GM21723 (cell line): ENCODE results near the gene OR10V1.

Source experiments
- ATAC-seq: cut with Tn5 transposase; IDR thresholded peaks from one replicate; pipeline ENCODE4 v1.9.1; 2021; ENCODE audit warnings: mild to moderate bottlenecking, moderate library complexity; ENCODE audit not compliant: unreplicated experiment

The OR10V1 gene, protein sequence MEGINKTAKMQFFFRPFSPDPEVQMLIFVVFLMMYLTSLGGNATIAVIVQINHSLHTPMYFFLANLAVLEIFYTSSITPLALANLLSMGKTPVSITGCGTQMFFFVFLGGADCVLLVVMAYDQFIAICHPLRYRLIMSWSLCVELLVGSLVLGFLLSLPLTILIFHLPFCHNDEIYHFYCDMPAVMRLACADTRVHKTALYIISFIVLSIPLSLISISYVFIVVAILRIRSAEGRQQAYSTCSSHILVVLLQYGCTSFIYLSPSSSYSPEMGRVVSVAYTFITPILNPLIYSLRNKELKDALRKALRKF

DNA sequence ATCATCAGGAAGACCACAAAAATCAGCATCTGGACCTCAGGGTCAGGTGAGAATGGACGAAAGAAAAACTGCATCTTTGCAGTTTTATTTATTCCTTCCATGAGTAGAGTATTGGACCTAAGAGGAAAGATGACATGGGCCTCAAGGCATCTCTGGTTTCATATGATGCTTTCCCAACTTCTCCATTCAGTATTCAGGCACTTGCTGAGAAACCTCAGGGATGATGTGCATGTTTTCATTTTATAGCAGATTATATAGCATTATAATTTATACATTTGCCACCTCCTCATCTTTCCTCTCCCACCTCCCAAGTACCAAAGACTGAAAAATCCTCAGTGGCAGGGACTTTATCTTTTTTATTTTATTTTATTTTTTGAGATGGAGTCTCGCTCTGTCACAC lies at the start of gene OR10V1:
TSS of gene OR10V1 (minus strand) at position 101 of the 400 bp plus-strand sequence. CDS start at position 101, 0 bp downstream.
- ATAC-seq = no peak

DNA sequence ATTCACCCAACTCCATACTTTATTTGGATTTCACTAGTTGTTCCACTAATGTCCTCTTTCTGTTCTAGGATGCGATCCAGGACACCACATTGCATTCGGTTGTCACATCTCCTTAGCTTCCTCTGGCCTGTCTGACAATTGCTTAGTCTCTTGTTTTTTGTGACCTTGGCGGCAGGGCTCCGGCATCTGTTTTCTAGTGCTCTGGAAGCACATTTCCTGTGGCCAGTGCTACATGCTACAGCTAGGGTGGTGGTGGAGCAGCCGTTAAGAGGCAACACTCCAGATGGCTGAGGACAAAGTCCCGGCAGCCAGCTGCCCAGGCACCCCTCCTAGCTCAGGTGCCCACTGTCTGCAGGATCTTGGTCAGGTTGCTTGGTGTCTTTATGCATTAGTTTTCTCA lies 48.3 kb upstream of the OR10V1 start:
- ATAC-seq = no peak

DNA sequence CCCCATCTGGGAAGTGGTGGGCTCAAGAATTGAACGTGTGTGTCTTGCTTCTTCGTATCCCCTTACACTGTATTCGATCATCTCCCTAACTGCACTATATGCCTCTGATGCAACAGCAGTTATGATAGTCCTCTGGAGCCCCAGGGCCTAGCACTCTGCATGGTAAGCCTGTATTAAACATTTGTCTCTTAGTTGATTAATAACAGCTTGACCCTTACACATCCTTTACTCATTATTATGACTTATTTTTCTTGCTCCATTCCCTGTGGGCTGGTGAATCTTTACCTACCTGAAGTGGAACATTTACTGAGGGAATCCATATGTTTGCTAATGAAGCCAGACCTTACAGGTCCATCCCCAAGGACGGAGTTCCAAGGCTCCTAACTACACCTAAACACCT lies 47.1 kb upstream of the OR10V1 start:
- ATAC-seq = no peak

DNA sequence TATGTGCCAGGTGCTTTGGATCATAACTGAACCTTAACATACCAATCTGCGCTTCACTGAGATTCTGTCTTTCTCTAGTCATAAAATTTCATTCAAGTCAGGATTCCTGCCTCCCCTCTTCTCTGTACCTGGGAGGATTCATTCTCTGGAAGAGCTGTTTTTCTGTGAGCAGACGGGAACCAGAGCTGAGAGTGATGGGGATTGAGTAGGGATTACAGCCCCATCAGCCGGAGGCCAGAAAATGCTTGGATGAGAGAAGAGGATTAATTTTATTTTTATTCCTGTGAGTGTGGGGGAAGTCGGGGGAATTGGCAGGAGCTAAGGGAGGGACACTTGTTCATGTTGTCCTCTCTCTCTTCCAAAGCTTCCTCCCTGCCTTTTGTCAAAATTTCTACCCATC lies 46.3 kb upstream of the OR10V1 start:
- no peak for ATAC-seq

DNA sequence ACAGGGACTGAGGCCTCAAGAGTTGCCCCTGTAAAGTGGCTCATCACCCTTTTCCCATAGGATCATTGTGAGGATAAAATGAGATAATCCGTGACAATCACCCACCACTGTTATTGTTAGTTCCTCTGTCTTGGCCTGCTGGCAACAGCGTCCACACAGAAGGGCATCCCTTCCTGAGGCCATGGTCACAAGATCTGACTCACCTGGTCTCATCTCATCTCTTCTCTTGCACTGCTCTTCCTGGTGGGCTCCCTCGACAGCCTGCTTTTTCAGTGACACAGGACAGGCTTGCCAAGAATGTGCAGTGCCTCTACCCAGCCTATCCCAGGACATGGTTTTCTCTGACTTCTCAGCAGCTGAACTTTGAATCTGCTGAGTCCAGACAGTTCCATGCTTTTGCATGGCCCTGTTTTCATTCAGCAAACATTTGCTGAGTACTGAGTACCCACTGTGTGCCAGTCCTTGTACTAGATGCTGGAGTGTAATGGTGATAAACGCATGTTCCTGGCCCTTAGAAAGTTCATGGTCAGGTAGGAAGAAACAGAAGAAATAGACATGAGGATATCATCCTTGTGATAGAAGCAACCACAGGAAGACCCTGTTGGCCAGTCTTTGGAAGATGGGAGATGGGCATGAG lies 44.9 kb upstream of the OR10V1 start:
- no peak for ATAC-seq

DNA sequence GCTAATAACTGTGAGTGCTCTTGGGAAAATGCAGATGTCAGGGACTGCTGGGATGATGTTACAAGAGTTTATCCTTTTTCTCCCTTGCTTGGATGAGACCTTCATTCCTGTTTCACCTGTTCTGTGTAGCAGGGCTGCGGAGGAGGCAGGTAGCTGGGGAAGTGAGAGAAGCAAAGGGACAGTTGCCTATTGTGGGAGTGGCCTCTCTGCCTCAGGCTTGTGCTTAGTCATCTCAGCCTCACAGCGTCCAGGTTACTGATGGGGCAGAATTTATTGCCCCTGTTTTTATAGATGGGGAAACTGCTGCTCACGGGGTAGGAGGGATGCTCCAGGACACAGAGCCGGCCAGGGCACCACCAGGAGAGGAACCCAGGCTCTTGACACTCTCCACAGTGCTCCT lies 43.2 kb upstream of the OR10V1 start:
- ATAC-seq = peak; percentile 39

DNA sequence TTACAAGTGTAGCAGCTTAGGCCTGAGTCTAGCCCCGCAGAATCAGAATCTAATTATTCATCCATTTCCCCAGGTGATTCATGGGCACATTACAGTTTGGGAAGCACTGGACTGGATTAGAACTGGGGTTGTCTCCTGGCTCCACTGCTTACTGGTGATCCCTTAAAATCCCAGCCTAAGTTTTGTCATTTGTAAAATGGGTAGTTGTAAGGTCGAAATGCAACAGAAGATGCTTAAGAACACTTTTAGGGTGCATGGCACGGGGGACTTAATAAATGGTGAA lies 42.9 kb upstream of the OR10V1 start:
- ATAC-seq = no peak

DNA sequence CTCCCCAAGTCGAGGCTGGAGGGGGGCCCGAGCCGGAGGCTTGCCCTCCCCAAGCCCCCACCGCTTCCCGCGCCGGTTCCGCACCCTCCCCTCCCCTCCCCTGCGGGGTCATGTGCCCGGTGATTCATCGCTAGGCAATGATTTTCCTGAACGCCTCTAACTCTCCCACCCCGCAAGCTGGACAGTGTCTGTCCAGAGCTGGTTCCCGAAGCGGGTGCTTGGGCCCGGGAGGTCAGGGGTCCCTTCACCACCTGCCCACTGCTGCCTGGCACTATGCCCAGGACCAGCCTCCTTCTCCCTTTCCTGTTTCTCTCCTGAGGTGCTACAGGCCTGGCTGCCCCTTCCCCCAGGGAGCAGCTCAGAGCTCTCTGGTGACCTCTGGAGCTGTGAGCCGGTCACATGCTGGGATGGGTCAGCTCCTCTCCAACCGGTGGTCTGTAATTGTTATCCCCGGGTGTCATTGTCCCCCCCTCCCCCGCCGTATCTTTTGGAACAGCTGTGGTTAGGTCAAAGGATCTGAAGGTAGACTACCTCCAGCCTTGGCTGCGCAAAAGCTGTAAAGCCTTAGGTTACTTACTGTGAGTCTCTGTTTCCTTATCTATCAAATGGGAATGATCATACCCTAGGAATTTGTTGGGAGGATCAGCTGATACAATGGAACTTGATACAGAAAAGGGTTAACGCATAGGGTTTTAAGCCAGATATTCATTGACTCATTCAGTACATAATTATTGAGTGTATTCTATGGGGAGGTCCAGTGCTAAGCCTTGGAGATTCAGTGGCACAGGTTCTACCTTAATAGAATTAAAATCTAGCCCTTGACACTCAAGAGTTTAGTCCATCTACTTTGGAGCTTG lies 42.3 kb upstream of the OR10V1 start:
- peak; percentile 13 for ATAC-seq

DNA sequence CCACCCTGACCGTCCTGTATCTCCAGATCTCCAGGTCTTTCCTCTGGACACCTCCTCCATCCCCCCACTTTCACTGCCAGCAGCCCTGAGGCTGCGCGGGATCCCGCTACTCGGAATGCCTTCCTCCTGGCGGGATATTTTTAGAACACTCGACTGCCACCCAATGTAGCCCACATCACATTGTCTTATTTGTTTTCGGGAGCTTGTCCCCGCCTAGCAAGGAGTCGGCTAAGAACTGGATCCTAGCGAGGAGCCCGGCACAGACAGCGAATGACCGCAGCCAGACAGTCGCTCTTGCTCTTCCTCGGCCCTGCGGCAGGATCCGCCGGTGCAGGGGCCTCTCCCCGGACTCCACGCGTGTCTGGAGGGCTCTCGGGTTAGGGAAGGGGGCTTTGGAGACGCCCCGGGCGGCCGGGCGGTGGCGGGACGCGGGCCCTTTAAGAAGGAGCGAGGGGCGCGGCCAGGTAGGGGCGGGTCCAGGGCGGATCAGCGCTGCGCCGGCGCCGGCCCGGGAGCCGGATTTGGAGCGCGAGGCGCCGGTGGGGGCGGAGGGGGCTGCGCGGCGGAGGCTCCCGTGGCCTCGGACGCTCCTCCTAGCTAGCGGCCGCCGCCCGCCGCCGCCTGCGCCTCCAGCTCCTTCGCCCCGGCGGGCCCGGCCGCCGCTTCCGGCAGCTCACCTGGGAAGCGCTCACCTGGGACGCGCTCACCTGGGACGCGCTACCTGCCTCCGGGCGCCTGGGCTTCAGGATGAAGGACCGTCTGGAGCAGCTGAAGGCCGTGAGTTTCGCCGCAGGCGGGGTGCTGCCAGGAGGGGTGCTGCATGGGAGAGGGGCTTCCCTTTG lies 41.4 kb upstream of the OR10V1 start, which contains the start of gene STX3:
TSS of gene STX3 (plus strand) at position 518 of the 842 bp plus-strand sequence. CDS start at position 748, 230 bp downstream.
- peak; percentile 72 for ATAC-seq

DNA sequence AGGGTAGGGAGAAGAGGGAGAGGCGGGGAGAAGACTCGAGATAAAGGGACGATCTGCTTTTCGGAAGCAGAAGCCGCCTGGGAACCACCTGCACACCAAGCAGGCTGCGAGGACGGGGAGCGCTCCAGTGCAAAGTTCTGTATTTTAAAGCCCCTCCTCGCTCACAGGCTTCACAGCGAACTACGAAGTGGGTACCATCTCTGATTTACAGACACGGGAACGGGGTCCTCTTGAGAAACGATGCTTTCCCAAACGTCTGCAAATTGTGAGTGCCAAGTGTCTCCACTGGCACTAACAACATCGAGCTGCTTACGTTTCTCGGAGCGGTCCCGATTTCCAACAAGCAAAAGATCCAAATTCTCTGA lies 40.8 kb upstream of the OR10V1 start:
- peak; percentile 27 for ATAC-seq

DNA sequence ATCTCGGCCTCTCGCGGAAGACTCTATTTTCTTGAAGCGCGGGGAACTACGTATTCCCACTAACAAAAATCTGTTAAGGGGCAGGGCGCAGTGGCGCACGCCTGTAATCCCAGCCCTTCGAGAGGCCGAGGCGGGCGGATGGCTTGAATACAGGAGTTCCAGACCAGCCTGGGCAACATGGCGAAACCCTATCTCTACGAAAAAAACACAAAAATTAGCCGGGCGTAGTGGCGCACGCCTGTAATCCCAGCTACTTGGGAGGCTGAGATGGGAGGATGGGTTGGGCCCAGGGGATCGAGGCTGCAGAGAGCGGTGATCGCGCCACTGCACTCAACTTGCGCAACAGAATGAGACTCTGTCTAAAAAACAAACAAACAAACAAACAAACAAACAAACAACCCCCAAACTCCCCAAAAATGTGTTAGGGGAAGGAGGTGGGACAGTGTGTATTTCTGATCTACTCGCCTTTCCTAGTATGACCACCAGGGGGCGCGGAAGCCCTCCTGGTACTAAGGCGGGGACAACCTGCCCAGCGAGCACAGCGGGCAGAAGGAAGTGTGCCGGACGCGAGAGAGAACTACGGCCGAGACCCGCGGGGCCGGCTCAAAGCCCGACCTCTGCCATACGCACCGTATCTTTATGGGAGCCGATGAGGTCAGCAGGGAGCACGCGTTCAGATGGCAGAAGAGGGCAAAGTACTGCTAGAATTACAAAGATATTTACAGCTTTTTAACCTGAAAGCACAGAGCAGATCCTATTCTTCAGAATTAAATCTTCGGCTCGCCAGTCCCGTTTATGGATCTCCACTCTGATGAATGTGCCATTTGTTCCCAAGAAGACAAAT lies 40.2 kb upstream of the OR10V1 start:
- peak; percentile 76 for ATAC-seq

DNA sequence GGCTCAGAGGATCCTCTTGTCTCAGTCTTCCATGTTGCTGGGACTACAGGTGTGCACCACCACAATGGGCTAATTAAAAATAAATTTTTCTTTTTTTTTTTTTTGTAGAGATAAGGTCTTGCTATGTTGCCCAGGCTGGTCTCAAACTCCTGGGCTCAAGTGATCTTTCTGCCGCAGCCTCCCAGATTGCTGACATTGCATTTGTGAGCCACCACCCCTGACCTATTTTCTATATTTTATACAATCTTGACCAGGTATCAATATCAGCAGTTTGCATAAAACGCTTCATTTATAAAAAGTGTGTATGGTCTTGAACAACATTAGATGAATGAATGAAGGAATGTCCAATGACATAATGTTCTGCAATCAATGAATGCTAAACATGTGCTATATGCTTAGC lies 32.5 kb upstream of the OR10V1 start:
- no peak for ATAC-seq

DNA sequence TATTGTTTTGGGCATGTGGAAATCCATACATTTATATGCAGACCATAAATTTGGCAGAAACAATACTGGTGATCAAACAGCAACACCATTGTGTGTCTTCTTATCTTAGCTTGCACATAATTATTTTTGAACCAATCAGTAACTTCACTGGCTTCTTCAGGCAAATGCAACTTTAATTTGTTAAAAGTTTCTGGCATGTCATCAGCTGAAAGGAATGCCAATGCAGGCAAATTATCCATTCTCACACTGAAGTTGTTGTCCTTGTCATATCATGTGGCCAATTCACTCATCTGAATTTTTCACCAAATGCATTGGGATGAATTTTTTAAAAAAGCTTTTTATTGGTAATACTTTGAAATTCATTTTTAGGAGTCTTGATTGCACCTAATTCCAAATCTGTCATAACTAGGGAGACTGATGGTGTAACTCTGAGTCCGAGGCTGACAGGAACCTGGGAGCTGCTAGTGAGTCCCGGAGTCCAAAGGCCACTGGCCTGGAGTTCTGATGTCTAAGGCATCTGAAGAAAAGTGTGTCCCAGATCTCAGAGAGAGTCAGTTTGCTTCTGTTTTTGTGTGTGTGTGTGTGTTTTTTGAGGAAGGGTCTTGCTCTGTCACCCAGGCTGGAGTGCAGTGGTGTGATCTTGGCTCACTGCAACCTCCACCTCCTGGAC lies 17.4 kb upstream of the OR10V1 start:
- no peak for ATAC-seq

DNA sequence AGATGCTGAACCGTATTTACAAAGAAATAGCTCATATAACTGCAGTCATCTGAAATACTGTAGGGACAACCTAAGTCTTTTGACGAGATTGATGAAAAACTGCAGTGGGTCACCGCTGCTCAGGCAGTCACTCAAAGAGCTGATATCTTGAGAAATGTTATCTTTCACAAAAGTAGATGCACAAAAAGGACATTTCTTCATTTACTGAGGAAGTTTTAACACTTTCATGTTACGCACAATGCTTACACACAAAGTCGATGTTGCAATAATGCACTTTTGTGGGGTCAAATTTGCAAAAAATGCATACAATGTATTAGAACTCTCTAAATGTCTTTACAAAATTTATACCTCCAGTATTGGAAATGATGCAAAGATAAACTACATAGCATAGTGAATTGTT lies 16.2 kb upstream of the OR10V1 start:
- ATAC-seq = no peak

DNA sequence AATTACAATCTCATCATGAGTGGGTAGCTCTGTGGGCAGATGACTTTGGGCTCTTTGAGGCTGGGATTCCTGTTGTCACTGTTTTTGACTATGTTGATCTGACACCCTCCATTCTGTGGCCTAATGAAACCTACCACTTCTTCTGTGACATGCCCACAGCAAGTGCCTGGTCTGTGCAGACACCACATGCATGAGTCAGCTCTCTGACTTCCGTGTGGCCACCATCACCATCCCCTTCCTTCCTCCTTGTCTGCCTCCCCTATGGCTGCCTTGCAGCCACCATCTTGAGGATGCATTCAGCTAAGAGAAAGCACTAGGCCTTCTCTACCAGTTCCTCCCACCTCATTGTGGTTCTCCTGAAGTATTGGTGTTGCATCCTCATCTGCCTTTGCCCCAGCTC lies 15.3 kb upstream of the OR10V1 start:
- no peak for ATAC-seq

DNA sequence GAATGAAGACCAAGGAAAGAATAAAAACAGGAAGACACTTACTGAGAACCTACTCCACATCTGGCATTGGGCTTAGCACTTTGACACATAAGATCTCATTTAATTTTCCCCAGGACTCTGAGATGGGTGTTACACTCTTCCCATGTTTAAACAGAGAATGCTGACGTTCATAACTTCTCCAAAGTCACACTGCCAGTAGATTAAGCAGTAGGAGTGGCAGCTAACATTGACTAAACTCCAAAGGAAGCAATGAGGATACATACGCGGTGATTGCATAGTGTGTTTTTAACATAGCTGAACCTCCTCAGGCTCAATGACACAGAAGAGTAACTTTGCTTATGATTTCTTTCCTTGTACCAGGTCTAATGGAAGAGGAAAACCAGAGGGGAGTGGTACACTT lies 14.5 kb upstream of the OR10V1 start:
- ATAC-seq = no peak

DNA sequence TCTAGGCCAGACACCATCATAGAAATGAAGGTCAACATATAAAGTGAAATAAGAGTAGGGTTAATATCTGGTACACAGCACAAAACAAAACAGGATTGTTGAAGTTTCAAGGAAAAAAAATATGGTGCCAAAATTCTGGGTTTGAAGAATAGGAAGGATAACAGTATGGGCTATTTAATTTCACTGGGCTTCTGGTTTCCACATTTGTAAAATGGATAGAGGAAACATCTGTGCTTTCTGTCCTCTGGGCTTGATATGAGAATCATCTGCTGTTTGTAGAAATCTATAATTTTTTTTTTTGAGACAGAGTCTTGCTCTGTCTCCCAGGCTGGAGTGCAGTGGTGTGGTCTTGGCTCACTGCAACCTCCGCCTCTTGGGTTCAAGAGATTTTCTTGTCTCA lies 13.8 kb upstream of the OR10V1 start:
- ATAC-seq = no peak

DNA sequence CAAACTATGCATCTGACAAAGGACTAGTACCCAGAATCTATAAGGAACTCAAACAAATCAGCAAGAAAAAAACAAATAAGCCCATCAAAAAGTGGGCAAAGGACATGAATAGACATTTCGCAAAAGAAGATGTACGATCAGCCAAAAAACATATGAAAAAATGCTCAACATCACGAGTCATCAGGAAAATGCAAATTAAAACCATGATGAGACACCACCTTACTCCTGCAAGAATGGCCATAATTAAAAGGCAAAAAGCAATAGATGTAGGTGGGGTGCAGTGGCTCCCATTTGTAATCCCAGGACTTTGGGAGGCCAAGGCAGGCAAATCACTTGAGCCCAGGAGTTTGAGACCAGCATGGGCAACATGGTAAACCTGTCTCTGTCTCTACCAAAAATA lies 10.4 kb upstream of the OR10V1 start:
- no peak for ATAC-seq

DNA sequence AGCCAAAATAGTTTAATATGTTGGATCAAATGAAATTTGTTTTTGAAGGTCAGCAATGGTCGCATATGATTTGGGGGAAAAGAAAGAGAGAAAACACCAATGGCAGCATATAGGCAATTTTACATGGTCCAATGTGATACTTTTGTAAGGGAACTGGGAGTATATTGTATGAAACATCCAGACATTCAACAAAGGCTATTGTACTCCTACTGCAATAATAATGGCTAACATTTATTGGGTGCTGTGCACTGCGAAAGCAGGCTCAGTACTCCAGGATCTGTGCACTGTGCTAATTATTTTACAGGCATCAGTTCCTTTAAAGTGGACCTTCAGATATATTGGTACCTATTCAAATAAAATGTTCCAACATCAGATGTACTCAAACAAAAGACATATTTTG lies 5.9 kb upstream of the OR10V1 start:
- ATAC-seq = no peak

DNA sequence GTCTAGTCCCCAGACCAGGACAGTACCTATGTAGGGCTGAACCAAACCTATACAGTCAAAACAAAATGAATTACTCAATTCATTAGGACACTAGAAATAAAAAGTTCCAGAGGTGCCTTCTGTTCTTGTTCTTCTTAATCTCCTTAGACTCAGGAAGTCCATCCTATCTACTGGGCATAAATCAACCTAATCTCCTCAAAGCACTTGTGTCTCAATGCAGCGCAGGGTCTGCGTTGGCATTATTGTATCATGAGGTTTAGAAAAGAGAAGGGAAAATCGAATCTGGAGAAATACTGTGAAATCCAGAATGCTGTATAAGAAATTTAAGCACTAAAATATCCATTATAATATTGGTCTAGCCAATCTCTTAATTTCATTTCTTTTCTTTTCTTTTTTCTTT lies 2.4 kb upstream of the OR10V1 start:
- no peak for ATAC-seq
